Endodermal cell (in vitro differentiated cells): ENCODE results near the gene MECR. TPM values are rescaled to one million over a fixed set of nuclear protein-coding genes. Genes with fewer than 3 reads are reported as not detected.

Source experiments
- DNase-seq: peaks from one replicate; pipeline ENCODE4 v3.0.0-alpha.2; 2017
- H3K27ac ChIP-seq: 2 replicates; pipeline ENCODE4 v1.5.1; 2013; ENCODE audit warnings: mild to moderate bottlenecking, low read depth, low read length, moderate library complexity
- H3K27me3 ChIP-seq: 2 replicates; pipeline ENCODE4 v1.6.1; 2013; ENCODE audit warnings: mild to moderate bottlenecking, low read length, moderate library complexity; ENCODE audit not compliant: insufficient read depth, control insufficient read depth, poor library complexity, severe bottlenecking
- H3K36me3 ChIP-seq: 2 replicates; pipeline ENCODE4 v1.7.0; 2013; ENCODE audit warnings: mild to moderate bottlenecking, low read length, moderate library complexity; ENCODE audit not compliant: control insufficient read depth, insufficient read depth
- H3K4me1 ChIP-seq: one replicate; pipeline ENCODE4 v1.7.0; 2013; ENCODE audit warnings: low read length; ENCODE audit not compliant: control insufficient read depth, insufficient read depth
- H3K4me3 ChIP-seq: 2 replicates; pipeline ENCODE4 v1.5.1; 2013; ENCODE audit warnings: mild to moderate bottlenecking, low read length, moderate library complexity
- H3K9ac ChIP-seq: 2 replicates; pipeline ENCODE4 v1.6.1; 2013; ENCODE audit warnings: mild to moderate bottlenecking, low read length, moderate library complexity; ENCODE audit not compliant: poor library complexity, severe bottlenecking; ENCODE audit errors: extremely low read depth
- H3K9me3 ChIP-seq: 2 replicates; pipeline ENCODE4 v1.6.1; 2013; ENCODE audit warnings: mild to moderate bottlenecking, low read length, moderate library complexity; ENCODE audit not compliant: control insufficient read depth
- H3K27ac Mint-ChIP-seq: 2 replicates; pipeline ENCODE4 v1.8.0; 2020; ENCODE audit warnings: mixed read lengths
- H3K27me3 Mint-ChIP-seq: 2 replicates; pipeline ENCODE4 v1.8.0; 2021; ENCODE audit warnings: mild to moderate bottlenecking, mixed read lengths; ENCODE audit not compliant: insufficient read depth
- H3K36me3 Mint-ChIP-seq: 2 replicates; pipeline ENCODE4 v1.8.0; 2020; ENCODE audit warnings: low read depth, mixed read lengths
- H3K4me1 Mint-ChIP-seq: 2 replicates; pipeline ENCODE4 v1.8.0; 2020; ENCODE audit warnings: mixed read lengths
- H3K4me3 Mint-ChIP-seq: 2 replicates; pipeline ENCODE4 v1.8.0; 2020; ENCODE audit warnings: mild to moderate bottlenecking, moderate library complexity, mixed read lengths
- H3K9me3 Mint-ChIP-seq: 2 replicates; pipeline ENCODE4 v1.8.0; 2020; ENCODE audit warnings: mild to moderate bottlenecking, mixed read lengths
- WGBS, 2 experiments: methylation state at CpG; one replicate each; pipeline versions ENCODE4 v1.1.5 to v1.1.7; 2013; ENCODE audit warnings: missing lambda C conversion rate in 2 of 2, mixed read lengths in 1 of 2; ENCODE audit not compliant: insufficient coverage in 1 of 2, insufficient read length in 1 of 2; 5-methylcytosine and 5-hydroxymethylcytosine counted together
- total RNA-seq, 2 donors: library from RNA; stranded (reverse); fragmentation: NEBNext Ultra II Directional in 1 of 2; extraction: Animal tissue kit (Norgen Biotek cat#: 25700) in 1 of 2; gene quantifications; 2 replicates in 1 of 2; 3 replicates in 1 of 2; pipeline ENCODE4 v1.2.1, GENCODE V29; 2021
- TF ChIP-seq, protein P1 (sequence below): fragments of 200-600 bp; sonication (generic); conservative IDR thresholded peaks from 2 replicates; pipeline ENCODE4 v1.5.0; 2021; ENCODE audit warnings: antibody characterized with exemption, mild to moderate bottlenecking

Gene MECR
- total RNA-seq, 2 donors from 2014 or later: 33.3 to 38.2 TPM

DNA sequence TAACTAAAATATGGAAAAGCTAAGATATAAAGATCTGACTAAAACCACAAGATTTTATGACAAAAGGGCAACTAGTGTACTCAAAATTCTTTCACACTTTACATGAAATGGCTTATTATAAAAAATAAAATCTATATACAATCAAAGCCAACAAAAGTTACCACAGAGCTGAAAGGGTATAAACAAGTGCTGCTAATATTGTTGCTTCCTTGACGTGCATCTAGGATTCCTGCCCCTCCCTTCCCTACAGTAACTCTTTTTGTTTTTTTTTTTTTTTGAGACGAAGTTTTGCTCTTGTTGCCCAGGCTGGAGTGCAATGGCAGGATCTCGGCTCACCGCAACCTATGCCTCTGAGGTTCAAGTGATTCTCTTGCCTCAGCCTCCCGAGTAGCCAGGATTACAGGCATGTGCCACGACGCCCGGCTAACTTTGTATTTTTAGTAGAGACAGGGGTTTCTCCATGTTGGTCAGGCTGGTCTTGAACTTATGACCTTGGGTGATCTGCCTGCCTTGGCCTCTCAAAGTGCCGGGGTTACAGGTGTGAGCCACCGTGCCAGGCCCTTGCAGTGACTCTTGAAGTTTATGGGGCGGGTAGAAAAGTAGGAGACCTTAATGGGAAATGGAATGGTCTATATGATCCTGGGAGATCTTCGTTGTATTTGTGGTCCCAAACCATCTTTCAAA lies 53.6 kb downstream of the MECR start:
- Mint-ChIP-seq H3K36me3 (peaks cover 42% of the 10 kb centered on the region), H3K9me3 (peaks cover 3% of the 10 kb centered on the region), H3K4me1 (peaks cover 22% of the 10 kb centered on the region), H3K27ac (peak overlapping the region; percentile 81), H3K4me3 (no peak overlapping the region), H3K27me3 (no peaks in the 10 kb centered on the region)
- no peaks in the 10 kb centered on the region for H3K27me3 ChIP-seq
- 95 to 96% methylated on average over 10 to 12 of the region's 12 CpGs for WGBS, 2 experiments
- H3K27ac ChIP-seq: no peak overlapping the region
- no peaks in the 10 kb centered on the region for H3K4me1 ChIP-seq
- no peak overlapping the region for H3K9ac ChIP-seq
- H3K4me3 ChIP-seq: no peak overlapping the region
- DNase-seq: peak; percentile 38
- H3K9me3 ChIP-seq: peaks cover 5% of the 10 kb centered on the region
- peaks cover 46% of the 10 kb centered on the region for H3K36me3 ChIP-seq
- TF ChIP-seq, protein P1, sequence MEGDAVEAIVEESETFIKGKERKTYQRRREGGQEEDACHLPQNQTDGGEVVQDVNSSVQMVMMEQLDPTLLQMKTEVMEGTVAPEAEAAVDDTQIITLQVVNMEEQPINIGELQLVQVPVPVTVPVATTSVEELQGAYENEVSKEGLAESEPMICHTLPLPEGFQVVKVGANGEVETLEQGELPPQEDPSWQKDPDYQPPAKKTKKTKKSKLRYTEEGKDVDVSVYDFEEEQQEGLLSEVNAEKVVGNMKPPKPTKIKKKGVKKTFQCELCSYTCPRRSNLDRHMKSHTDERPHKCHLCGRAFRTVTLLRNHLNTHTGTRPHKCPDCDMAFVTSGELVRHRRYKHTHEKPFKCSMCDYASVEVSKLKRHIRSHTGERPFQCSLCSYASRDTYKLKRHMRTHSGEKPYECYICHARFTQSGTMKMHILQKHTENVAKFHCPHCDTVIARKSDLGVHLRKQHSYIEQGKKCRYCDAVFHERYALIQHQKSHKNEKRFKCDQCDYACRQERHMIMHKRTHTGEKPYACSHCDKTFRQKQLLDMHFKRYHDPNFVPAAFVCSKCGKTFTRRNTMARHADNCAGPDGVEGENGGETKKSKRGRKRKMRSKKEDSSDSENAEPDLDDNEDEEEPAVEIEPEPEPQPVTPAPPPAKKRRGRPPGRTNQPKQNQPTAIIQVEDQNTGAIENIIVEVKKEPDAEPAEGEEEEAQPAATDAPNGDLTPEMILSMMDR: no peak

DNA sequence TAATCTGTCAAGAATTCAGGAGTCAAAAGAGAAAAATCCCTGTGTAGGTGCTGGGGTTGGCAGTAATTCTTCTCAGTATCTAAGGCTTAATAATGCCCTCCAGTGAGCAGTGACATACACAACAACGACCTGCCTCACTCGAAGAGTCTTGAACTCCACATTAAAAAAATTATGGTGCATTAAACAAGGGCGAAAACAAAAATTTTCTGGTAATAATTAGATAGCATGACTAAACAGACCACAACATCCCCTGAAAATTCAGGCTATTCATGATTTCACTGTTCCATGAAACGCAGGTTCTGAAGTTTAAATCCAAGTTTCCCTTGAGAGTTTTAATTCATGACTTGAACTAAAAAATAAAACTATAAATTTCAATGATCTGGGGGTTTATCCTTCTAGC lies 54.2 kb downstream of the MECR start:
- TF ChIP-seq, protein P1: no peak
- no peak overlapping the region for H3K27ac ChIP-seq

DNA sequence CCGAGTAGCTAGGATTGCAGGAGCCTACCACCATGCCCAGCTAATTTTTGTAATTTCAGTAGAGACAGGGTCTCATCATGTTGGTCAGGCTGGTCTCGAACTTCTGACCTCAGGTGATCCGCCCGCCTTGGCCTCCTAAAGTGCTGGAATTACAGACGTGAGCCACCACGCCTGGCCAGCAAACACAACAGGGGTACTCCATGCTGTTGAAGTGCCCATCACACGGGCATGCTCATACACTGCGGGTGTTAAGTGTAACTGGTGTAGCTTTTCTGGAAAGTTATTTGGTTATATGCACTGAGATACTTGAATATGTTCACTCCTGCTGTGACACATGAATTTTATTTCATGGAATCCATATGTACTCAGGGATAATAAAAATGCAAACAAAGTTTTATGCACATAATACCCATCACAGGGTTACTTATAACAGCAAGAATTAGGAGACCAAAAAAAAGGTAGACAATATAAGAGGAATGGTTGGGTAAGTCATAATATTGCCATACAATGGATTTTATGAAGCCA lies 58.3 kb downstream of the MECR start:
- WGBS, 2 experiments: 85 to 94% methylated on average over 8 of the region's 8 CpGs
- Mint-ChIP-seq H3K4me1 (peaks cover 20% of the 10 kb centered on the region), H3K36me3 (peaks cover 33% of the 10 kb centered on the region), H3K4me3 (no peak overlapping the region), H3K27me3 (no peaks in the 10 kb centered on the region), H3K9me3 (peaks cover 3% of the 10 kb centered on the region), H3K27ac (peak overlapping the region; percentile 30)
- no peak overlapping the region for H3K4me3 ChIP-seq
- TF ChIP-seq, protein P1: no peak
- no peak overlapping the region for H3K27ac ChIP-seq
- no peaks in the 10 kb centered on the region for H3K27me3 ChIP-seq
- H3K9ac ChIP-seq: no peak overlapping the region
- peaks cover 5% of the 10 kb centered on the region for H3K9me3 ChIP-seq
- no peak for DNase-seq
- H3K4me1 ChIP-seq: peaks cover 9% of the 10 kb centered on the region
- H3K36me3 ChIP-seq: peaks cover 67% of the 10 kb centered on the region

More for the DNA sequence above, 54.2 kb downstream of the MECR start:
- H3K27ac Mint-ChIP-seq: no peak overlapping the region
- Histone ChIP-seq H3K9me3 (peaks cover 5% of the 10 kb centered on the region), H3K27me3 (no peaks in the 10 kb centered on the region), H3K4me3 (no peak overlapping the region), H3K9ac (no peak overlapping the region), H3K36me3 (peaks cover 52% of the 10 kb centered on the region), H3K4me1 (peaks cover 3% of the 10 kb centered on the region)
- H3K9me3 Mint-ChIP-seq: peaks cover 3% of the 10 kb centered on the region
- H3K27me3 Mint-ChIP-seq: no peaks in the 10 kb centered on the region
- WGBS, 2 experiments: 82% methylated on average over 4 of the region's 4 CpGs; no CpG with 5 or more reads in 1 of the 2 experiments
- H3K4me3 Mint-ChIP-seq: no peak overlapping the region
- peaks cover 23% of the 10 kb centered on the region for H3K4me1 Mint-ChIP-seq
- DNase-seq: peak; percentile 7
- peaks cover 46% of the 10 kb centered on the region for H3K36me3 Mint-ChIP-seq
